ENCODE data around the gene BFSP1.

BFSP1 gene

GRCh38 chr20:17531665-17532025 lies 466 bp upstream of the BFSP1 start:
- Histone ChIP-seq H3K27me3 (ENCODE audit: insufficient read depth, poor library complexity, severe bottlenecking) (no peaks in the 10 kb centered on the region), H3K27ac (replicated peaks) (no peak overlapping the region), H3K4me3 (replicated peaks; ENCODE audit: insufficient read depth, low read length) (peak overlapping the region; percentile 22)
- TF ChIP-seq, protein P1, sequence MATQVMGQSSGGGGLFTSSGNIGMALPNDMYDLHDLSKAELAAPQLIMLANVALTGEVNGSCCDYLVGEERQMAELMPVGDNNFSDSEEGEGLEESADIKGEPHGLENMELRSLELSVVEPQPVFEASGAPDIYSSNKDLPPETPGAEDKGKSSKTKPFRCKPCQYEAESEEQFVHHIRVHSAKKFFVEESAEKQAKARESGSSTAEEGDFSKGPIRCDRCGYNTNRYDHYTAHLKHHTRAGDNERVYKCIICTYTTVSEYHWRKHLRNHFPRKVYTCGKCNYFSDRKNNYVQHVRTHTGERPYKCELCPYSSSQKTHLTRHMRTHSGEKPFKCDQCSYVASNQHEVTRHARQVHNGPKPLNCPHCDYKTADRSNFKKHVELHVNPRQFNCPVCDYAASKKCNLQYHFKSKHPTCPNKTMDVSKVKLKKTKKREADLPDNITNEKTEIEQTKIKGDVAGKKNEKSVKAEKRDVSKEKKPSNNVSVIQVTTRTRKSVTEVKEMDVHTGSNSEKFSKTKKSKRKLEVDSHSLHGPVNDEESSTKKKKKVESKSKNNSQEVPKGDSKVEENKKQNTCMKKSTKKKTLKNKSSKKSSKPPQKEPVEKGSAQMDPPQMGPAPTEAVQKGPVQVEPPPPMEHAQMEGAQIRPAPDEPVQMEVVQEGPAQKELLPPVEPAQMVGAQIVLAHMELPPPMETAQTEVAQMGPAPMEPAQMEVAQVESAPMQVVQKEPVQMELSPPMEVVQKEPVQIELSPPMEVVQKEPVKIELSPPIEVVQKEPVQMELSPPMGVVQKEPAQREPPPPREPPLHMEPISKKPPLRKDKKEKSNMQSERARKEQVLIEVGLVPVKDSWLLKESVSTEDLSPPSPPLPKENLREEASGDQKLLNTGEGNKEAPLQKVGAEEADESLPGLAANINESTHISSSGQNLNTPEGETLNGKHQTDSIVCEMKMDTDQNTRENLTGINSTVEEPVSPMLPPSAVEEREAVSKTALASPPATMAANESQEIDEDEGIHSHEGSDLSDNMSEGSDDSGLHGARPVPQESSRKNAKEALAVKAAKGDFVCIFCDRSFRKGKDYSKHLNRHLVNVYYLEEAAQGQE (IDR thresholded peaks at IDR 0.05; ENCODE audit: insufficient replicate concordance, low read depth) = no peak
- no peak for TF ChIP-seq SPI1 (IDR thresholded peaks at IDR 0.05; ENCODE audit: borderline replicate concordance, low read depth)
- TF ChIP-seq GABPA (IDR thresholded peaks at IDR 0.05; ENCODE audit: low read depth) = no peak
- TF ChIP-seq POLR2AphosphoS5 (IDR thresholded peaks at IDR 0.05; ENCODE audit: low read depth) = no peak
- TF ChIP-seq CTCF (IDR thresholded peaks at IDR 0.05; ENCODE audit: insufficient read depth, low read length) = no peak
- DNase-seq (ENCODE audit: low read depth in 1 of 2, low spot score in 1 of 2) = no peak

DNA sequence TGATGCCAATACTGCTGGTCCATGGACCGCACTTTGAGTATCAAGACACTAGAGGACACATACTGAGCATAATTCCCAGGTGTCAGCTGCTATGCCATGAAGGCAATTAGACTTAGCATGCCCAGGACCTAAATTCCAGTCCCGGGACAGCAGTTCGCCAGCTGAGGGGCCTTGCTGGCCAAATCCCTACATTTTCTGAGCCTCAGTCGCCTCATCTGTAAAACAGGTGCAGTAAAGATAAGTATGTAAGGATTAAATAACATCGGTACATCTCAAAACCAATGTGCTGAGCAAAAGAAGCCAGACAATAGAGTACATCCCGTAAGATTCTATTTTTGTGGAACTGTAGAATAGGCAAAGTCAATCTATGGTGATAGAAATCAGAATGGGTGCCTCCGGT lies 1.0 kb downstream of the BFSP1 start:
- H3K4me3 ChIP-seq (replicated peaks; ENCODE audit: insufficient read depth, low read length) = no peak overlapping the region
- DNase-seq (ENCODE audit: low read depth in 1 of 2, low spot score in 1 of 2) = no peak
- H3K27me3 ChIP-seq (ENCODE audit: insufficient read depth, poor library complexity, severe bottlenecking) = no peaks in the 10 kb centered on the region
- TF ChIP-seq CTCF (IDR thresholded peaks at IDR 0.05; ENCODE audit: insufficient read depth, low read length) = no peak
- TF ChIP-seq POLR2AphosphoS5 (IDR thresholded peaks at IDR 0.05; ENCODE audit: low read depth) = no peak
- TF ChIP-seq GABPA (IDR thresholded peaks at IDR 0.05; ENCODE audit: low read depth) = no peak
- no peak for TF ChIP-seq SPI1 (IDR thresholded peaks at IDR 0.05; ENCODE audit: borderline replicate concordance, low read depth)
- TF ChIP-seq, protein P1 (IDR thresholded peaks at IDR 0.05; ENCODE audit: insufficient replicate concordance, low read depth) = no peak
- no peak overlapping the region for H3K27ac ChIP-seq (replicated peaks)

GRCh38 chr20:17529586-17529985 lies 1.6 kb downstream of the BFSP1 start:
- Histone ChIP-seq H3K4me3 (replicated peaks; ENCODE audit: insufficient read depth, low read length) (no peak overlapping the region), H3K27ac (replicated peaks) (no peak overlapping the region), H3K27me3 (ENCODE audit: insufficient read depth, poor library complexity, severe bottlenecking) (no peaks in the 10 kb centered on the region)
- no peak for DNase-seq (ENCODE audit: low read depth in 1 of 2, low spot score in 1 of 2)
- TF ChIP-seq GABPA (IDR thresholded peaks at IDR 0.05; ENCODE audit: low read depth) (no peak), CTCF (IDR thresholded peaks at IDR 0.05; ENCODE audit: insufficient read depth, low read length) (no peak)

GRCh38 chr20:17525650-17526049 lies 5.5 kb downstream of the BFSP1 start:
- Histone ChIP-seq H3K4me3 (replicated peaks; ENCODE audit: insufficient read depth, low read length) (no peak overlapping the region), H3K27ac (replicated peaks) (no peak overlapping the region), H3K27me3 (ENCODE audit: insufficient read depth, poor library complexity, severe bottlenecking) (no peaks in the 10 kb centered on the region)
- DNase-seq (ENCODE audit: low read depth in 1 of 2, low spot score in 1 of 2) = peak in 1 of 2 experiments; percentile 24
- TF ChIP-seq GABPA (IDR thresholded peaks at IDR 0.05; ENCODE audit: low read depth) (no peak), SPI1 (IDR thresholded peaks at IDR 0.05; ENCODE audit: borderline replicate concordance, low read depth) (no peak), POLR2AphosphoS5 (IDR thresholded peaks at IDR 0.05; ENCODE audit: low read depth) (no peak), CTCF (IDR thresholded peaks at IDR 0.05; ENCODE audit: insufficient read depth, low read length) (no peak)
- TF ChIP-seq, protein P1 (IDR thresholded peaks at IDR 0.05; ENCODE audit: insufficient replicate concordance, low read depth) = no peak

All from HL-60 (cell line).